Upper lobe of left lung (tissue), 4 donors: Measurements from ENCODE around the gene ADISSP.

ENCODE experiments used
- CTCF ChIP-seq, 6 experiments: fragments of 450-650 bp in 4 of 6; fragments of 200-600 bp in 2 of 6; sonication (generic) in 2 of 6; IDR thresholded peaks; one replicate each; pipeline ENCODE4 v1.5.1; 2016 to 2019; ENCODE audit warnings: antibody characterized with exemption in 6 of 6
- EP300 ChIP-seq, 4 donors: sonication (generic); formaldehyde crosslinking; IDR thresholded peaks; one replicate each; pipeline ENCODE4 v1.5.1; 2017; ENCODE audit warnings: antibody characterized with exemption in 4 of 4, control low read depth in 2 of 4
- POLR2A ChIP-seq, 4 donors: fragments of 450-650 bp; IDR thresholded peaks; one replicate each; pipeline ENCODE4 v1.5.1; 2016 to 2017; ENCODE audit warnings: antibody characterized with exemption in 4 of 4, mild to moderate bottlenecking in 2 of 4
- POLR2AphosphoS5 ChIP-seq, 2 donors: sonication (generic); formaldehyde crosslinking; IDR thresholded peaks; one replicate each; pipeline ENCODE4 v1.5.1; 2017; ENCODE audit warnings: antibody characterized with exemption in 2 of 2

- no peak for TF ChIP-seq CTCF (IDR thresholded peaks at IDR 0.05)
- TF ChIP-seq POLR2A (IDR thresholded peaks at IDR 0.05): no peak
- no peak for TF ChIP-seq POLR2AphosphoS5 (IDR thresholded peaks at IDR 0.05)
- TF ChIP-seq EP300 (IDR thresholded peaks at IDR 0.05): no peak
These were observed 45.6 kb downstream of the ADISSP start for GRCh38 chr20:3721912-3722311.
